Endothelial cell of umbilical vein (primary cell): ENCODE data around the gene SPATA45. TPM values are rescaled to one million over a fixed set of nuclear protein-coding genes. Genes with fewer than 3 reads are reported as not detected.

Experiments used
- BruUV-seq: library from RNA; stranded (reverse); fragments of 400-500 nt; replicated peaks from 2 replicates; lab custom pipeline; 2021; lab: Mats Ljungman, UMichigan
- CTCF ChIA-PET: fragments of 300-600, 350-600 bp; sonication (Branson Sonifier 250); formaldehyde crosslinking; loops from one replicate; lab custom pipeline; 2021; ENCODE audit warnings: antibody characterized with exemption, inconsistent platforms; lab: Charles Lee
- POLR2A ChIA-PET: fragments of 300-600, 350-600 bp; sonication (Branson Sonifier 250); formaldehyde crosslinking; loops from one replicate; lab custom pipeline; 2021; ENCODE audit warnings: antibody characterized with exemption, inconsistent platforms; lab: Charles Lee
- DNase-seq: peaks from one replicate; pipeline ENCODE4 v3.0.0-alpha.2; 2011; ENCODE audit warnings: low read depth, low spot score
- FAIRE-seq: peaks from 2 replicates; lab custom pipeline; 2011; peaks lifted over from hg19 to GRCh38; lab: Jason Lieb, UNC
- H2AFZ ChIP-seq: 2 replicates; pipeline ENCODE4 v1.6.0; 2012; ENCODE audit warnings: low read depth, low read length, control low read depth, inconsistent platforms
- H3K27ac ChIP-seq: 2 replicates; pipeline ENCODE4 v1.5.1; 2011; ENCODE audit warnings: low read depth, mild to moderate bottlenecking, control low read depth, low read length, moderate library complexity; ENCODE audit not compliant: insufficient read depth
- H3K27me3 ChIP-seq, 2 experiments: 2 replicates each; pipeline versions ENCODE4 v1.6.0 to v1.6.1; 2011; ENCODE audit warnings: low read length in 2 of 2, mixed read lengths in 1 of 2; ENCODE audit not compliant: control insufficient read depth in 2 of 2, insufficient read depth in 2 of 2
- H3K36me3 ChIP-seq, 2 experiments: 2 replicates in 1 of 2; 3 replicates in 1 of 2; pipeline ENCODE4 v1.5.1; 2011; ENCODE audit warnings: low read length in 2 of 2, mild to moderate bottlenecking in 1 of 2, moderate library complexity in 1 of 2; ENCODE audit not compliant: control insufficient read depth in 2 of 2, insufficient read depth in 2 of 2; ENCODE audit errors: extremely low read depth in 1 of 2
- H3K4me1 ChIP-seq: 3 replicates; pipeline ENCODE4 v1.5.1; 2011; ENCODE audit warnings: mild to moderate bottlenecking, low read length; ENCODE audit not compliant: control insufficient read depth, insufficient read depth; ENCODE audit errors: extremely low read depth
- H3K4me2 ChIP-seq: 2 replicates; pipeline ENCODE4 v1.6.1; 2011; ENCODE audit warnings: low read length, control low read depth, mixed read lengths; ENCODE audit not compliant: insufficient read depth
- H3K4me3 ChIP-seq, 3 experiments: fragments of 200-600 bp in 1 of 3; sonication (generic), shearing (Covaris generic) in 1 of 3; replicated peaks in 1 of 3; 2 replicates each; pipeline ENCODE4 v1.5.1; 2011 to 2016; ENCODE audit warnings: control low read depth in 3 of 3, low read length in 3 of 3, mild to moderate bottlenecking in 2 of 3, inconsistent platforms in 1 of 3, low read depth in 1 of 3, moderate library complexity in 1 of 3; ENCODE audit not compliant: insufficient read depth in 1 of 3
- H3K79me2 ChIP-seq: 2 replicates; pipeline ENCODE4 v1.6.0; 2012; ENCODE audit warnings: low read length, inconsistent platforms; ENCODE audit not compliant: control insufficient read depth, insufficient read depth
- H3K9ac ChIP-seq: replicated peaks from 2 replicates; pipeline ENCODE3; 2011; ENCODE audit warnings: low read length, control low read depth; ENCODE audit not compliant: insufficient read depth; ENCODE audit errors: extremely low read depth
- H3K9me1 ChIP-seq: replicated peaks from 3 replicates; pipeline ENCODE4 v1.6.0; 2011; ENCODE audit warnings: mild to moderate bottlenecking, low read length; ENCODE audit not compliant: control insufficient read depth, insufficient read depth; ENCODE audit errors: extremely low read depth
- H3K9me3 ChIP-seq: replicated peaks from 2 replicates; pipeline ENCODE4 v1.5.1; 2012; ENCODE audit warnings: low read length, inconsistent platforms; ENCODE audit not compliant: control insufficient read depth, insufficient read depth
- H4K20me1 ChIP-seq: replicated peaks from 2 replicates; pipeline ENCODE3; 2011; ENCODE audit warnings: mild to moderate bottlenecking, low read length; ENCODE audit not compliant: control insufficient read depth, insufficient read depth; ENCODE audit errors: extremely low read depth
- EZH2 ChIP-seq: IDR thresholded peaks from 2 replicates; pipeline ENCODE4 v1.6.1; 2012; ENCODE audit warnings: borderline replicate concordance, low read depth, mild to moderate bottlenecking, moderate library complexity, low read length, inconsistent platforms; ENCODE audit not compliant: severe bottlenecking
- FOS ChIP-seq: IDR thresholded peaks from 2 replicates; pipeline ENCODE4 v1.6.1; 2011; ENCODE audit warnings: mild to moderate bottlenecking, low read length, moderate library complexity, borderline replicate concordance; ENCODE audit not compliant: insufficient read depth
- GATA2 ChIP-seq: IDR thresholded peaks from 2 replicates; pipeline ENCODE4 v1.7.0; 2011; ENCODE audit warnings: low read depth, mild to moderate bottlenecking, moderate library complexity, mixed read lengths, low read length; ENCODE audit not compliant: insufficient read length, insufficient read depth
- JUN ChIP-seq: IDR thresholded peaks from 2 replicates; pipeline ENCODE4 v1.6.1; 2011; ENCODE audit warnings: borderline replicate concordance, low read depth; ENCODE audit not compliant: insufficient read length, insufficient read depth
- MAX ChIP-seq: IDR thresholded peaks from 2 replicates; pipeline ENCODE4 v1.6.1; 2011; ENCODE audit not compliant: insufficient read depth, insufficient read length
- MYC ChIP-seq: IDR thresholded peaks from one replicate; pipeline ENCODE4 v1.6.1; 2011; ENCODE audit warnings: mild to moderate bottlenecking, low read depth, low read length
- POLR2A ChIP-seq: IDR thresholded peaks from 2 replicates; pipeline ENCODE4 v1.6.1; 2012; ENCODE audit warnings: low read depth, mild to moderate bottlenecking, control low read depth, low read length
- POLR2AphosphoS5 ChIP-seq: IDR thresholded peaks from 2 replicates; pipeline ENCODE4 v1.6.1; 2012; ENCODE audit warnings: low read depth, mild to moderate bottlenecking, control low read depth, low read length, moderate library complexity; ENCODE audit not compliant: insufficient read depth
- dilution Hi-C: fragments of 300-500 bp; cut with MboI; formaldehyde crosslinking; loops from one replicate; pipeline ENCODE4 v1.15.0; 2019; ENCODE audit warnings: low sequenced_read_pairs; ENCODE audit not compliant: extremely low pct_ligation_motif_present
- intact Hi-C: fragments of 100-400 bp; cut with micrococcal nuclease; formaldehyde crosslinking; loops from one replicate; pipeline ENCODE4 v1.10.0; 2022
- polyA plus RNA-seq, 4 experiments: library from polyadenylated mRNA; depleted of rRNA in 3 of 4; stranded (reverse) in 3 of 4; unstranded in 1 of 4; fragments of >200 nt; gene quantifications; 2 replicates each; pipeline versions ENCODE4 v1.2.1 to v1.2.3, GENCODE V29; 2011 to 2012; ENCODE audit warnings: missing spikeins in 1 of 4
- total RNA-seq: library from RNA; stranded (reverse); gene quantifications from 2 replicates; pipeline ENCODE4 v1.2.3, GENCODE V29; 2021
- TF ChIP-seq, protein P1 (sequence below), 2 donors: IDR thresholded peaks; 1 replicate in 1 of 2; 2 replicates in 1 of 2; pipeline ENCODE4 v1.5.1; 2011; ENCODE audit warnings: low read length in 2 of 2, mild to moderate bottlenecking in 2 of 2, moderate library complexity in 2 of 2, control low read depth in 1 of 2, inconsistent platforms in 1 of 2, low read depth in 1 of 2; ENCODE audit not compliant: insufficient read depth in 1 of 2; ENCODE audit errors: extremely low read depth in 1 of 2

The SPATA45 gene
- total and polyA plus RNA-seq, 2 donors (not counting 3 experiments of a cell fraction or from before 2014, with no cell fraction given), result not detected

GRCh38 chr1:212827831-212828278, 19.6 kb downstream of the SPATA45 start:
- TF ChIP-seq GATA2, result no peak
- TF ChIP-seq POLR2AphosphoS5, result no peak
- TF ChIP-seq JUN, result no peak
- no peak for TF ChIP-seq EZH2
- no peak for TF ChIP-seq POLR2A
- TF ChIP-seq MYC, result no peak
- TF ChIP-seq MAX, result no peak
- TF ChIP-seq, protein P1, sequence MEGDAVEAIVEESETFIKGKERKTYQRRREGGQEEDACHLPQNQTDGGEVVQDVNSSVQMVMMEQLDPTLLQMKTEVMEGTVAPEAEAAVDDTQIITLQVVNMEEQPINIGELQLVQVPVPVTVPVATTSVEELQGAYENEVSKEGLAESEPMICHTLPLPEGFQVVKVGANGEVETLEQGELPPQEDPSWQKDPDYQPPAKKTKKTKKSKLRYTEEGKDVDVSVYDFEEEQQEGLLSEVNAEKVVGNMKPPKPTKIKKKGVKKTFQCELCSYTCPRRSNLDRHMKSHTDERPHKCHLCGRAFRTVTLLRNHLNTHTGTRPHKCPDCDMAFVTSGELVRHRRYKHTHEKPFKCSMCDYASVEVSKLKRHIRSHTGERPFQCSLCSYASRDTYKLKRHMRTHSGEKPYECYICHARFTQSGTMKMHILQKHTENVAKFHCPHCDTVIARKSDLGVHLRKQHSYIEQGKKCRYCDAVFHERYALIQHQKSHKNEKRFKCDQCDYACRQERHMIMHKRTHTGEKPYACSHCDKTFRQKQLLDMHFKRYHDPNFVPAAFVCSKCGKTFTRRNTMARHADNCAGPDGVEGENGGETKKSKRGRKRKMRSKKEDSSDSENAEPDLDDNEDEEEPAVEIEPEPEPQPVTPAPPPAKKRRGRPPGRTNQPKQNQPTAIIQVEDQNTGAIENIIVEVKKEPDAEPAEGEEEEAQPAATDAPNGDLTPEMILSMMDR (IDR thresholded peaks at IDR 0.05; ENCODE audit: extremely low read depth in 1 of 2, insufficient read depth in 1 of 2, low read depth in 1 of 2, low read length in 2 of 2), result no peak
- TF ChIP-seq FOS, result no peak
- no peaks in the 10 kb centered on the region for H4K20me1 ChIP-seq
- ChIA-PET CTCF (interaction anchor here (1.2 kb wide), 1 partner anchor 11 kb away, joined by 3 read pairs; no protein-coding TSS in a partner anchor), POLR2A (no interaction called here)
- dilution Hi-C loops (no loop called here), intact Hi-C loops (no loop called here)
- no peaks in the 10 kb centered on the region for H3K9me1 ChIP-seq
- DNase-seq, result no peak
- H3K27me3 ChIP-seq, result no peaks in the 10 kb centered on the region
- no peaks in the 10 kb centered on the region for H3K36me3 ChIP-seq
- no peak overlapping the region for H3K27ac ChIP-seq
- H3K79me2 ChIP-seq, result no peaks in the 10 kb centered on the region
- H3K9ac ChIP-seq, result no peak overlapping the region
- H3K4me1 ChIP-seq, result no peaks in the 10 kb centered on the region
- no peak overlapping the region for H2AFZ ChIP-seq
- no peak overlapping the region for H3K4me2 ChIP-seq
- H3K4me3 ChIP-seq, result no peak overlapping the region
- H3K9me3 ChIP-seq, result peaks cover 3% of the 10 kb centered on the region
- FAIRE-seq, result no peak
- no TSS peak for BruUV-seq
